Natural killer cell (primary cell): ENCODE data around the gene DTNB. TPM values are rescaled to one million over a fixed set of nuclear protein-coding genes. Genes with fewer than 3 reads are reported as not detected.

Source experiments
- ATAC-seq, 3 donors: fragments of 150-1000 bp in 2 of 3; fragments of 200-7000 bp in 1 of 3; cut with Tn5 transposase; 1 replicate in 1 of 3; 2 replicates in 2 of 3; pipeline ENCODE4 v1.10.0; 2021; ENCODE audit warnings: mild to moderate bottlenecking in 2 of 3, moderate library complexity in 2 of 3
- DNase-seq, 2 donors: peaks; one replicate each; pipeline versions ENCODE4 v3.0.0 to v3.0.0-alpha.2; 2013 to 2021; ENCODE audit warnings: mixed read lengths in 1 of 2
- H3K27ac ChIP-seq: one replicate; pipeline ENCODE4 v1.5.1; 2013; ENCODE audit warnings: mild to moderate bottlenecking, low read length
- H3K27me3 ChIP-seq: one replicate; pipeline ENCODE4 v1.6.1; 2013; ENCODE audit warnings: low read length; ENCODE audit not compliant: control insufficient read depth, insufficient read depth
- H3K36me3 ChIP-seq: one replicate; pipeline ENCODE4 v1.6.1; 2013; ENCODE audit warnings: low read length; ENCODE audit not compliant: control insufficient read depth, insufficient read depth
- H3K4me1 ChIP-seq: one replicate; pipeline ENCODE4 v1.6.1; 2013; ENCODE audit warnings: low read length; ENCODE audit not compliant: control insufficient read depth, insufficient read depth
- H3K4me3 ChIP-seq: one replicate; pipeline ENCODE4 v1.5.1; 2013; ENCODE audit warnings: low read length
- H3K9me3 ChIP-seq: one replicate; pipeline ENCODE4 v1.6.1; 2013; ENCODE audit warnings: low read length; ENCODE audit not compliant: control insufficient read depth, insufficient read depth
- H3K27ac Mint-ChIP-seq, 2 donors: one replicate each; pipeline ENCODE4 v1.8.0; 2022; ENCODE audit warnings: mild to moderate bottlenecking in 2 of 2, mixed read lengths in 2 of 2, moderate library complexity in 1 of 2
- H3K27me3 Mint-ChIP-seq, 2 donors: one replicate each; pipeline ENCODE4 v1.8.0; 2022; ENCODE audit warnings: low read depth in 2 of 2, mixed read lengths in 2 of 2
- H3K36me3 Mint-ChIP-seq: one replicate; pipeline ENCODE4 v1.8.0; 2022; ENCODE audit warnings: mixed read lengths
- H3K4me1 Mint-ChIP-seq, 2 donors: one replicate each; pipeline ENCODE4 v1.8.0; 2022; ENCODE audit warnings: mixed read lengths in 2 of 2
- H3K4me3 Mint-ChIP-seq: one replicate; pipeline ENCODE4 v1.8.0; 2022; ENCODE audit warnings: mild to moderate bottlenecking, moderate library complexity, mixed read lengths
- H3K9me3 Mint-ChIP-seq, 2 donors: one replicate each; pipeline ENCODE4 v1.8.0; 2022; ENCODE audit warnings: mixed read lengths in 2 of 2
- WGBS: methylation state at CpG from one replicate; pipeline ENCODE4 v1.1.7; 2013; ENCODE audit warnings: missing lambda C conversion rate; ENCODE audit not compliant: insufficient coverage; 5-methylcytosine and 5-hydroxymethylcytosine counted together
- intact Hi-C: fragments of 100-400 bp; cut with micrococcal nuclease; formaldehyde crosslinking; loops from one replicate; pipeline ENCODE4 v1.14.2; 2022
- total RNA-seq, 4 donors: library from RNA; stranded (reverse); fragments of 120-200 nt in 1 of 4; gene quantifications; one replicate each; pipeline versions ENCODE4 v1.2.3 to v1.2.4, GENCODE V29; 2013 to 2022
- TF ChIP-seq, protein P1 (sequence below): fragments of 200-600 bp; IDR thresholded peaks from one replicate; pipeline ENCODE4 v1.8.0; 2022; ENCODE audit warnings: antibody characterized with exemption

DTNB gene
- total RNA-seq, 3 donors from 2014 or later (not counting 1 experiment from before 2014, with no cell fraction given), result 20.8 to 33.7 (median 23.6) TPM

- Histone ChIP-seq H3K9me3 (no peaks in the 10 kb centered on the region), H3K4me3 (no peak overlapping the region), H3K36me3 (no peaks in the 10 kb centered on the region), H3K27ac (no peak overlapping the region), H3K27me3 (no peaks in the 10 kb centered on the region), H3K4me1 (peaks cover 10% of the 10 kb centered on the region)
- intact Hi-C loops, result no loop called here
- Mint-ChIP-seq H3K27ac (no peak overlapping the region), H3K4me3 (no peak overlapping the region), H3K9me3 (no peaks in the 10 kb centered on the region), H3K4me1 (peaks cover 22 to 25% of the 10 kb centered on the region in 2 donors), H3K27me3 (no peaks in the 10 kb centered on the region), H3K36me3 (no peaks in the 10 kb centered on the region)
- no peak for DNase-seq
- TF ChIP-seq, protein P1, sequence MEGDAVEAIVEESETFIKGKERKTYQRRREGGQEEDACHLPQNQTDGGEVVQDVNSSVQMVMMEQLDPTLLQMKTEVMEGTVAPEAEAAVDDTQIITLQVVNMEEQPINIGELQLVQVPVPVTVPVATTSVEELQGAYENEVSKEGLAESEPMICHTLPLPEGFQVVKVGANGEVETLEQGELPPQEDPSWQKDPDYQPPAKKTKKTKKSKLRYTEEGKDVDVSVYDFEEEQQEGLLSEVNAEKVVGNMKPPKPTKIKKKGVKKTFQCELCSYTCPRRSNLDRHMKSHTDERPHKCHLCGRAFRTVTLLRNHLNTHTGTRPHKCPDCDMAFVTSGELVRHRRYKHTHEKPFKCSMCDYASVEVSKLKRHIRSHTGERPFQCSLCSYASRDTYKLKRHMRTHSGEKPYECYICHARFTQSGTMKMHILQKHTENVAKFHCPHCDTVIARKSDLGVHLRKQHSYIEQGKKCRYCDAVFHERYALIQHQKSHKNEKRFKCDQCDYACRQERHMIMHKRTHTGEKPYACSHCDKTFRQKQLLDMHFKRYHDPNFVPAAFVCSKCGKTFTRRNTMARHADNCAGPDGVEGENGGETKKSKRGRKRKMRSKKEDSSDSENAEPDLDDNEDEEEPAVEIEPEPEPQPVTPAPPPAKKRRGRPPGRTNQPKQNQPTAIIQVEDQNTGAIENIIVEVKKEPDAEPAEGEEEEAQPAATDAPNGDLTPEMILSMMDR, result no peak
- ATAC-seq, result no peak
- WGBS, result 97% methylated on average over 13 of the region's 13 CpGs
Observed at GRCh38 chr2:25589676-25590205, 83.6 kb downstream of the DTNB start.

GRCh38 chr2:25588576-25588975, 84.8 kb downstream of the DTNB start:
- ATAC-seq (peak; percentile 36 to 73 (median 48)), DNase-seq (no peak)
- Histone ChIP-seq H3K4me1 (peaks cover 10% of the 10 kb centered on the region), H3K36me3 (no peaks in the 10 kb centered on the region), H3K4me3 (no peak overlapping the region), H3K9me3 (no peaks in the 10 kb centered on the region), H3K27ac (no peak overlapping the region), H3K27me3 (no peaks in the 10 kb centered on the region)
- intact Hi-C loops, result no loop called here
- H3K4me1 Mint-ChIP-seq, result peaks cover 22 to 25% of the 10 kb centered on the region in 2 donors
- TF ChIP-seq, protein P1, result no peak
- peak overlapping the region; percentile 31 for H3K4me3 Mint-ChIP-seq
- H3K27me3 Mint-ChIP-seq, result no peaks in the 10 kb centered on the region
- no peaks in the 10 kb centered on the region for H3K36me3 Mint-ChIP-seq
- peak overlapping the region in 1 of 2 donors; percentile 67 for H3K27ac Mint-ChIP-seq
- no peaks in the 10 kb centered on the region for H3K9me3 Mint-ChIP-seq
- 75% methylated on average over 4 of the region's 4 CpGs for WGBS

- H3K27ac ChIP-seq, result no peak overlapping the region
- H3K4me3 Mint-ChIP-seq, result no peak overlapping the region
- H3K27me3 ChIP-seq, result no peaks in the 10 kb centered on the region
- H3K27ac Mint-ChIP-seq, result peak overlapping the region in 1 of 2 donors; percentile 44
- H3K4me1 Mint-ChIP-seq, result peaks cover 22 to 25% of the 10 kb centered on the region in 2 donors
- H3K36me3 ChIP-seq, result no peaks in the 10 kb centered on the region
- H3K36me3 Mint-ChIP-seq, result no peaks in the 10 kb centered on the region
- intact Hi-C loops, result no loop called here
- TF ChIP-seq, protein P1, result no peak
- no peak overlapping the region for H3K4me3 ChIP-seq
- no peaks in the 10 kb centered on the region for H3K9me3 Mint-ChIP-seq
- H3K27me3 Mint-ChIP-seq, result no peaks in the 10 kb centered on the region
- DNase-seq (no peak), ATAC-seq (no peak)
- peaks cover 10% of the 10 kb centered on the region for H3K4me1 ChIP-seq
- 74% methylated on average over 3 of the region's 4 CpGs for WGBS
- H3K9me3 ChIP-seq, result no peaks in the 10 kb centered on the region
Observed at GRCh38 chr2:25587361-25587760, 86.0 kb downstream of the DTNB start.

DNA sequence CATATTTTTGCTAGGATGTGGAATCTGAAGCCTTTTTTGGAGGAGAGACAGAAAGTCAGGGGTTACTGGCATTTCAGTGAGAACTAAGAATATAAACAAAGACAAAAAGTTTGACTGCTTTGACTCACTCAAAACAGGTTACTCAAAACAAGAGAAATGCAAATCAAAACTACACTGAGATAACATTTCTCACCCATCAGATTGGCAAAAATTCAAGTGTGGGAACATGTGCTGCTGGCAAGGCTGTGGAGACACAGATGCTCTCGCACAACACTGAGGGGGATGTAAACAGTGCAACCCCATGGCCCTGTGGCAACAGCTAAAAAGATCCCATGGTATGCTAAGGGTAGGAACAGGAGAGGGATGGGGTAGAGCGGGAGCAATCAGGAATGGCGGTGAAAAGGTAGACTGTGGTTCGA, 86.6 kb downstream of the DTNB start:
- H3K9me3 Mint-ChIP-seq, result no peaks in the 10 kb centered on the region
- H3K27me3 Mint-ChIP-seq, result no peaks in the 10 kb centered on the region
- ATAC-seq (no peak), DNase-seq (no peak)
- no peaks in the 10 kb centered on the region for H3K9me3 ChIP-seq
- H3K4me1 ChIP-seq, result peaks cover 8% of the 10 kb centered on the region
- intact Hi-C loops, result no loop called here
- peaks cover 18 to 19% of the 10 kb centered on the region in 2 donors for H3K4me1 Mint-ChIP-seq
- no peak overlapping the region for H3K4me3 Mint-ChIP-seq
- peak overlapping the region in 1 of 2 donors; percentile 31 for H3K27ac Mint-ChIP-seq
- H3K4me3 ChIP-seq, result no peak overlapping the region
- TF ChIP-seq, protein P1, result no peak
- 83% methylated on average over 4 of the region's 4 CpGs for WGBS
- no peak overlapping the region for H3K27ac ChIP-seq
- no peaks in the 10 kb centered on the region for H3K36me3 ChIP-seq
- H3K36me3 Mint-ChIP-seq, result no peaks in the 10 kb centered on the region
- H3K27me3 ChIP-seq, result no peaks in the 10 kb centered on the region
